Esophagus muscularis mucosa (tissue), 4 donors: Measurements from ENCODE around the gene GHR.

Experiments
- CTCF ChIP-seq, 3 experiments: fragments of 200-600 bp in 2 of 3; fragments of 450-650 bp in 1 of 3; sonication (generic) in 2 of 3; IDR thresholded peaks; one replicate each; pipeline ENCODE4 v1.5.1; 2017 to 2019; ENCODE audit warnings: antibody characterized with exemption in 3 of 3, mild to moderate bottlenecking in 2 of 3, moderate library complexity in 1 of 3
- EP300 ChIP-seq: sonication (generic); formaldehyde crosslinking; IDR thresholded peaks from one replicate; pipeline ENCODE4 v1.6.1; 2017; ENCODE audit warnings: antibody characterized with exemption
- POLR2A ChIP-seq: fragments of 450-650 bp; IDR thresholded peaks from one replicate; pipeline ENCODE4 v1.6.1; 2017; ENCODE audit warnings: antibody characterized with exemption, moderate library complexity, mild to moderate bottlenecking, low read depth
- POLR2AphosphoS5 ChIP-seq, 2 donors: sonication (generic); formaldehyde crosslinking; IDR thresholded peaks; one replicate each; pipeline ENCODE4 v1.6.1; 2017; ENCODE audit warnings: antibody characterized with exemption in 2 of 2

GRCh38 chr5:42467981-42468524 is 44.8 kb downstream of the GHR start:
- TF ChIP-seq POLR2A (no peak), CTCF (IDR thresholded peaks at IDR 0.05) (no peak), POLR2AphosphoS5 (IDR thresholded peaks at IDR 0.05) (no peak), EP300 (no peak)
